CD4-positive, alpha-beta T cell treated with Interleukin-6 at 100 ng/mL for 8 hours (primary cell): ENCODE results near the gene TMEM107.
A peak's percentile ranks its signal among the peaks of the same experiment; 100 is the strongest.

Experiments
- DNase-seq: peaks from one replicate; pipeline ENCODE4 v3.0.0-alpha.2; 2020; ENCODE audit warnings: mixed read lengths, low spot score

The TMEM107 gene

DNA sequence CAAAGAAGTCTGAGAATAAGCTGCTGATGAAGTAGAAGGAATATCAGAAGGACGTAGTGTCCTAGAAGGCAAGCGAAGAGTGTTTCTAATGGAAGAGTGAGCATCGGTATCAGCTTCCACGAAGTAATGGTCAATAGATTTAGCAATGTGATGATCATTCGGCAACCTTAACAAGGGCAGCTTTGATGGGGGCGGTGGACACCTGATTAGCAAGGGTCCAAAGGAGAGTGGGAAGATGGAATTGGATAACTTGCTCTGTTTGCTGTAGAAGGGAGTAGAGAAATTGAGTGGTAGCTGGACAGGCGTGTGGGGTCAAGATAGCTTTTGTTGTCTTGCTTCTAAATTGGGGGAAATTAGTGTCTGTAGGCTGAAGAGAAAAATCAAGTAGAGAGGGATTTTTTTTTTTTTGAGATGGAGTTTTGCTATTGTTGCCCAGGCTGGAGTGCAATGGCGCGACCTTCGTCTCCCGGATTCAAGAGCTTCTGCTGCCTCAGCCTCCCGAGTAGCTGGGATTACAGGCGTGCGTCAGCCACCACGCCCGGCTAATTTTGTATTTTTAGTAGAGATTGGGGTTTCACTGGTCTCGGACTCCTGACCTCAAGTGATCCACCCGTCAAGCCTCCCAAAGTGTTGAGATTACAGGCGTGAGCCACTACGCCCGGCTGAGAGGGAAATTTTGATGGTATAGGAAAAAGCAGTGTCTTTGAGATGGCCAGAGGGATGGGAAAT, 38.4 kb downstream of the TMEM107 start:
- no peak for DNase-seq

DNA sequence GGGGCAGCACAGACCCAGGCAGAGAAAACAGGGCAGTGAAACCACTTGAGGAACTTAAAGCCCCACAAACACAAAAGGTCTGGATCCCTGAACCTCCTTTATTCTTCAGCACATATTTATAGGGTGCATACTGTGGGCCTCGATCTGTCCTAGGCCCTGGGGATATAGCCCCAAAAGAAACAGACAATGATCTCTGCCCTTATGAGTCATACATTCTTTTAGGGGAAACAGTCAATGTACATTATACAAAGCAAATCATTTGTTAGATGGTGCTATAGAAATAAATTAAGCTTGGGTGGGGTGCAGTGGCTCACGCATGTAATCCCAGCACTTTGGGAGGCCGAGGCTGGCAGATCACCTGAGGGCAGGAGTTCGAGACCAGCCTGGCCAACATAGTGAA, 42.2 kb downstream of the TMEM107 start:
- no peak for DNase-seq

GRCh38 chr17:8133399-8133798, 42.8 kb downstream of the TMEM107 start:
- DNase-seq, result no peak

- no peak for DNase-seq
Observed at GRCh38 chr17:8131844-8132441, 44.2 kb downstream of the TMEM107 start.

DNA sequence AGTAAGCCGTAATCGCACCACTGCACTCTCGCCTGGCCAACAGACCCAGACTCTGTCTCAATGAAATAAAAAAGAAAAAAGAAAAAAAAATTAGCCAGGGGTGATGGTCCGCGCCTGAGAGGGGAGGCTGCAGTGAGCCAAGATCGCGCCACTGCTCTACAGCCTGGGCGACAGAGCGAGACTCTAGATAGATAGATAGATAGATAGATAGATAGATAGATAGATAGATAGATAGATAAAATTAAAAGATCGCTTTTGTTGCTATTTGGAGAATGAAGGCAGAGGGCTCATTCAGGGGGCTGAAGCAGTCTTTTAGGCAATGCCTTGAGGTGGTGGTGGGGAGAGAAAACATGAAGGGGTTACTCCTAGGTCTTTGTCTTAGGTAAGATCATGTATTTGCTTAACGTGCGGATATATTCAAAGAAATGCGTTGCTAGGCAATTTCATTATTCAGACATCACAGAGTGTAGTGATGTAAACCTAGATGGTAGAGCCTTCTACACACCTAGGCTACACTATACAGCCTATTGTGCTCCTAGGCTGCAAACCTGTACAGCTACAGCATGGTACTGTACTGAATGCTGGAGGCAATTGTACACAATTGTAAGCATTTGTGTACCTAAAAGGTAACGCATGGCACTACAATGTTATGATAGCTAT, 47.9 kb downstream of the TMEM107 start:
- DNase-seq, result no peak

DNA sequence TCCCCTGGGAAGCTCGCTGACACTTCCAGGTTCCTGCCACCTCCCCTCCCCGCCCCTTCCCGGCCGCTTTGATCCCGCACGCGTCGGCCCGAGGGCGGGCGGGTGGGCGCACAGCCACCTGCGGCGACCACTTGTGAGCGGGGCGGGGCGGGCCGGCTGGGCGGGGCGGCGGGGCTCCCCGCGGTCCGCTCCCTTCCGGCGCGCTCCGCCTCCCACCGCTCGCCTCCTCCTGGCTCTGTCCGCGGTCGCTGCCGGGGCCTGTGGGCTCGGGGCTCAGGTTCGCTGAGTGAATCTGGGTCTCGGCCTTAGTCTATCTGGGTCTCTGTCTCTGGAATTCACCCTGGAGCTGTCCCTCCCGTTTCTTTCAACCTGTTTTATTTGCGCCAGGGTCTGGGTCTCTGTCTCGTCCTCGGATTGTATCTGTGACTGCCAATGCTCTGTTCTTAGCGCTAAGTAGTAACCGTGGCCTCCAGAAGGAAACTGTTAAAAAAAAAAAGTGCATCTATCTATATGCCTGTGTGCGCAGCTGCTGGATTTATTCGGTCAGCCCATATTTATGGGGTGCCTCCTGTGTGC, 49.6 kb downstream of the TMEM107 start:
- no peak for DNase-seq

DNA sequence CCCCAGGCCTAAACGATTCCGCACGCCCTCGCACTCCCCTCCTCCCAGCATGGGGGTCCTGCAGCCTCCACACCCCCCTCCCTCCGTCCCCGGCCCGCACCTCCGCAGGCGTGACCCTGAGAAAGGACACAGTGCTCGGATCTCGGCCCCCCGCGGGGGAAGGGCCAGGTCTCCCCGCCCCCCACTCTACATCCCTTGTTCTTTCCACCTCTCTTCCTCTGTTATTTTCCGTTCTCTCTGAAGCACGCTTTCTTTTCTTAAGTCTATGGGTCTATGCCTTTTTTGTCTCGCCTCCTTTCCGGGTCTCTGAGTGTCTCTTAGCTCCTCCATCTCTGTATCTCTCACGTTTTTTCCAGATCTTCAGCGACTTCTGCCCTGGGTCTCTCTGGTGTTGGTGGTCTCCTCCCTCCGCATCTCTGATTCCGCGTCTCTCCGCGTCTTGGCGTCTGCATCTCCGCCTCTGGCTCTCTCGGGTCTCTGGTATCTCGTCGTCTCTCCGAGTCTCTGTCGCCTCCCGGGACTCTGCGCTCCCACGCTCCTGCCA, 50.2 kb downstream of the TMEM107 start:
- DNase-seq, result no peak

DNA sequence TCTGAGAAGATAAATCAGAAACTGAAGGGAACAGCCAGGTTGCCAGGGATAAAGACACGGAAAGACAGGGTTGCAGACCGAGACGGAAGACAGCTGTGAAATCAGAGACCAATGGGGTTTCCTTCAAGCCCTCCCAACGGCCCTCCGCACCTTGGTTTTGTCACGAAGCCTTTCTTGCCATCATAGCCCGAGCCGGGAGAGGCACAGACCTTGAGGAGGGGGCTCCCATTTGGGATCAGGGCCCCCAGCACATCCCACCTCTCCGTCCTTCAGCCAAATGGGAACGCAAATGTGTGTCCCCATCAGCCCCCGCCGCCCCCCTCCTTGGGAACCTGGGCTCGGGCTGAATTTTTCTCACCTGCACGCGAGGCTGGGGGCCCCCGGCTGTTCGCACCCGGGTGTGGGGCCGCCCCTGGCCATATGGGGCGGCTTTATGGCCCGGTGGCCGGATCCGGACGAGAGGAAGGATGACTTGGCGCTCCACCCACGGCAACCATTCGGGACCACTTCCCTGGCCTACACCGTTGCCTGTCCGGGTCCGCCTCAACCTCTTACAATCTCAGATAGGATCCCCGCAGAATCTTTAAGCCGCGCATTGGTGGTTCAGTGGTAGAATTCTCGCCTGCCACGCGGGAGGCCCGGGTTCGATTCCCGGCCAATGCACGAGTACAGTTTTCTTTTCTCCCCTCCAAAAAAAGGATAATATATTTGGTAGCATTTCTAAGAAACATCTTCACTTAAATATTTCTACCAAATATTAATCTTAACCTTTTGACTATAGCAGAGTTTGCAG, 50.8 kb downstream of the TMEM107 start:
- DNase-seq, result peak; percentile 83

GRCh38 chr17:8124350-8125153, 51.6 kb downstream of the TMEM107 start:
- no peak for DNase-seq

GRCh38 chr17:8123695-8124349, 52.4 kb downstream of the TMEM107 start, which contains the start of gene HES7:
Gene HES7, minus strand, starts transcription at chr17:8124106. Its CDS starts 22 bp downstream, at chr17:8124084.
- no peak for DNase-seq

GRCh38 chr17:8122924-8123694, 53.1 kb downstream of the TMEM107 start:
- DNase-seq, result no peak
